Thyroid gland (tissue), 4 donors: Measurements from ENCODE around the gene GUCA2B.

Experiments
- CTCF ChIP-seq, 6 experiments: fragments of 200-600 bp in 3 of 6; fragments of 450-650 bp in 3 of 6; sonication (generic) in 3 of 6; IDR thresholded peaks; one replicate each; pipeline ENCODE4 v1.5.1; 2016 to 2019; ENCODE audit warnings: antibody characterized with exemption in 6 of 6, mild to moderate bottlenecking in 2 of 6, inconsistent platforms in 1 of 6, moderate library complexity in 1 of 6
- POLR2A ChIP-seq, 2 donors: fragments of 450-650 bp; IDR thresholded peaks; one replicate each; pipeline ENCODE4 v1.6.1; 2017; ENCODE audit warnings: antibody characterized with exemption in 2 of 2, mild to moderate bottlenecking in 2 of 2, moderate library complexity in 1 of 2

- no peak for TF ChIP-seq CTCF (IDR thresholded peaks at IDR 0.05)
- no peak for TF ChIP-seq POLR2A (IDR thresholded peaks at IDR 0.05)
These were observed 13.8 kb upstream of the GUCA2B start for GRCh38 chr1:42139444-42139843.
